Thymus (tissue), 11 donors: ENCODE results near the gene PUS1. TPM values are rescaled to one million over a fixed set of nuclear protein-coding genes. Genes with fewer than 3 reads are reported as not detected.

Experiments used
- DNase-seq, 9 donors: peaks; one replicate each; pipeline ENCODE4 v3.0.0-alpha.2; 2013; ENCODE audit warnings: low spot score in 9 of 9, low read depth in 6 of 9, missing footprints in 1 of 9
- H3K27ac ChIP-seq, 2 donors: one replicate each; pipeline ENCODE4 v1.5.1; 2013; ENCODE audit warnings: control low read depth in 1 of 2, low read depth in 1 of 2, low read length in 1 of 2, mild to moderate bottlenecking in 1 of 2, moderate library complexity in 1 of 2
- H3K27me3 ChIP-seq, 2 donors: one replicate each; pipeline ENCODE4 v1.5.1; 2013; ENCODE audit warnings: low read length in 1 of 2; ENCODE audit not compliant: control insufficient read depth in 2 of 2, insufficient read depth in 1 of 2
- H3K36me3 ChIP-seq, 2 donors: one replicate each; pipeline ENCODE4 v1.5.1; 2013; ENCODE audit warnings: low read length in 1 of 2, mild to moderate bottlenecking in 1 of 2, moderate library complexity in 1 of 2; ENCODE audit not compliant: control insufficient read depth in 2 of 2, insufficient read depth in 2 of 2
- H3K4me1 ChIP-seq, 2 donors: one replicate each; pipeline ENCODE4 v1.5.1; 2013; ENCODE audit warnings: low read length in 2 of 2; ENCODE audit not compliant: control insufficient read depth in 2 of 2, insufficient read depth in 2 of 2
- H3K4me3 ChIP-seq, 2 donors: one replicate each; pipeline ENCODE4 v1.5.1; 2013; ENCODE audit warnings: low read length in 2 of 2, control low read depth in 1 of 2, mild to moderate bottlenecking in 1 of 2
- H3K9me3 ChIP-seq, 2 donors: one replicate each; pipeline ENCODE4 v1.5.1; 2013; ENCODE audit warnings: low read length in 1 of 2, mild to moderate bottlenecking in 1 of 2; ENCODE audit not compliant: control insufficient read depth in 2 of 2, insufficient read depth in 1 of 2
- WGBS: extraction: QIAGEN DNeasy Blood & Tissue Kit; methylation state at CpG from one replicate; pipeline ENCODE4 v1.1.7; 2013; 5-methylcytosine and 5-hydroxymethylcytosine counted together
- polyA plus RNA-seq: library from polyadenylated mRNA; stranded (reverse); fragments of 200-250 nt; gene quantifications from one replicate; pipeline ENCODE4 v1.2.3, GENCODE V29; 2013
- total RNA-seq: library from RNA; stranded (reverse); fragments of 120-200 nt; gene quantifications from one replicate; pipeline ENCODE4 v1.2.4, GENCODE V29; 2013
- donor health status: healthy.

Gene PUS1
- total and polyA plus RNA-seq, 2 donors, result 9.5 to 30.0 TPM

- Histone ChIP-seq H3K27ac (no peak overlapping the region), H3K4me3 (no peak overlapping the region), H3K27me3 (no peaks in the 10 kb centered on the region), H3K36me3 (peaks cover 70 to 73% of the 10 kb centered on the region in 2 donors), H3K9me3 (peaks cover 0 to 1% of the 10 kb centered on the region in 2 donors), H3K4me1 (no peaks in the 10 kb centered on the region)
- DNase-seq, result no peak
- WGBS, result 98% methylated on average over 8 of the region's 8 CpGs
These were observed 59.1 kb downstream of the PUS1 start for GRCh38 chr12:131988054-131988796.

GRCh38 chr12:131989021-131989420 lies 59.9 kb downstream of the PUS1 start:
- H3K4me1 ChIP-seq, result no peaks in the 10 kb centered on the region
- H3K27me3 ChIP-seq, result no peaks in the 10 kb centered on the region
- 98% methylated on average over 12 of the region's 12 CpGs for WGBS
- H3K9me3 ChIP-seq, result peaks cover 0 to 1% of the 10 kb centered on the region in 2 donors
- peaks cover 77 to 80% of the 10 kb centered on the region in 2 donors for H3K36me3 ChIP-seq
- no peak overlapping the region for H3K4me3 ChIP-seq
- DNase-seq, result no peak
- H3K27ac ChIP-seq, result no peak overlapping the region

- WGBS, result 96% methylated on average over 24 of the region's 24 CpGs
- H3K9me3 ChIP-seq, result peaks cover 0 to 1% of the 10 kb centered on the region in 2 donors
- no peak overlapping the region for H3K27ac ChIP-seq
- DNase-seq, result no peak
- no peaks in the 10 kb centered on the region for H3K27me3 ChIP-seq
- H3K4me1 ChIP-seq, result no peaks in the 10 kb centered on the region
- H3K36me3 ChIP-seq, result peaks cover 81 to 85% of the 10 kb centered on the region in 2 donors
- no peak overlapping the region for H3K4me3 ChIP-seq
These were observed 61.2 kb downstream of the PUS1 start for GRCh38 chr12:131990066-131990979.

GRCh38 chr12:131990980-131991305 lies 61.9 kb downstream of the PUS1 start:
- no peak for DNase-seq
- Histone ChIP-seq H3K27me3 (no peaks in the 10 kb centered on the region), H3K36me3 (peaks cover 79 to 85% of the 10 kb centered on the region in 2 donors), H3K4me1 (no peaks in the 10 kb centered on the region), H3K4me3 (no peak overlapping the region), H3K9me3 (peaks cover 0 to 1% of the 10 kb centered on the region in 2 donors), H3K27ac (no peak overlapping the region)
- 96% methylated on average over 9 of the region's 9 CpGs for whole genome bisulfite sequencing

GRCh38 chr12:131991816-131992430 lies 62.8 kb downstream of the PUS1 start:
- peaks cover 0 to 1% of the 10 kb centered on the region in 2 donors for H3K9me3 ChIP-seq
- 98% methylated on average over 11 of the region's 11 CpGs for WGBS
- DNase-seq, result no peak
- H3K4me3 ChIP-seq, result no peak overlapping the region
- no peak overlapping the region for H3K27ac ChIP-seq
- H3K27me3 ChIP-seq, result no peaks in the 10 kb centered on the region
- H3K4me1 ChIP-seq, result no peaks in the 10 kb centered on the region
- H3K36me3 ChIP-seq, result peaks cover 70 to 77% of the 10 kb centered on the region in 2 donors

GRCh38 chr12:131994589-131994988 lies 65.5 kb downstream of the PUS1 start:
- Histone ChIP-seq H3K27me3 (no peaks in the 10 kb centered on the region), H3K4me3 (no peak overlapping the region), H3K36me3 (peaks cover 48 to 57% of the 10 kb centered on the region in 2 donors), H3K27ac (no peak overlapping the region), H3K9me3 (peaks cover 0 to 1% of the 10 kb centered on the region in 2 donors), H3K4me1 (no peaks in the 10 kb centered on the region)
- DNase-seq, result no peak
- 97% methylated on average over 4 of the region's 4 CpGs for whole genome bisulfite sequencing

Other genes with a start within 250 kb of the PUS1 start
- 19.5 TPM for gene SFSWAP, start 218.2 kb upstream of the PUS1 start, total RNA-seq
- gene SFSWAP, start 218.2 kb upstream of the PUS1 start, polyA plus RNA-seq, result 39.6 TPM
- gene MMP17, start 100.9 kb upstream of the PUS1 start, total RNA-seq, result 0.28 TPM
- gene MMP17, start 100.9 kb upstream of the PUS1 start, polyA plus RNA-seq, result 4.2 TPM
- gene ULK1, start 34.7 kb upstream of the PUS1 start, total RNA-seq, result 4.2 TPM
- 39.2 TPM for gene ULK1, start 34.7 kb upstream of the PUS1 start, polyA plus RNA-seq
- gene EP400, start 20.7 kb downstream of the PUS1 start, total RNA-seq, result 4.6 TPM
- 28.9 TPM for gene EP400, start 20.7 kb downstream of the PUS1 start, polyA plus RNA-seq
- 6.2 TPM for gene DDX51, start 215.0 kb downstream of the PUS1 start, total RNA-seq
- 35.3 TPM for gene DDX51, start 215.0 kb downstream of the PUS1 start, polyA plus RNA-seq
- 9.3 TPM for gene NOC4L, start 215.2 kb downstream of the PUS1 start, total RNA-seq
- 41.6 TPM for gene NOC4L, start 215.2 kb downstream of the PUS1 start, polyA plus RNA-seq